ENCODE results near the gene COPS8.

Gene COPS8

GRCh38 chr2:237065071-237065377 is 20.7 kb upstream of the COPS8 start:
- no peak for DNase-seq (ENCODE audit: low read depth)

DNA sequence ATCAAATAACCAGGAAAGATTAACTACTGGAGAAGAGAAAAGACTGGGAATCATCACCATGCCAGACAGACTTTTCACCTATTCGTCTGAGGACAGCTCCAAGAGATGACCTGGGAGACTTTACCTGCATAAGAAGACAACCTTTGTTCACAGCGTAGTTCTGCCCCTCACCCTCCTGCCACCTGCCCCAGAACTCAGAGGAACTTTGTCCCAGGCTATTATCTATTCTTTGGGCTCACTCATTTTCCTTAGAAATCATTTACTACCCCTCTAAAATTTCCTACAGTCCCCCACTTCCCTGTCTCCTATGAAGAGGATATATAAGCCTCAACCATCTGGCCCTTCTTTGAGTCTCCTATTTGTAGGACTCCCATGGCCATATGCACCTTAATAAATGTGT is 19.3 kb upstream of the COPS8 start:
- DNase-seq (ENCODE audit: low read depth) = no peak

DNA sequence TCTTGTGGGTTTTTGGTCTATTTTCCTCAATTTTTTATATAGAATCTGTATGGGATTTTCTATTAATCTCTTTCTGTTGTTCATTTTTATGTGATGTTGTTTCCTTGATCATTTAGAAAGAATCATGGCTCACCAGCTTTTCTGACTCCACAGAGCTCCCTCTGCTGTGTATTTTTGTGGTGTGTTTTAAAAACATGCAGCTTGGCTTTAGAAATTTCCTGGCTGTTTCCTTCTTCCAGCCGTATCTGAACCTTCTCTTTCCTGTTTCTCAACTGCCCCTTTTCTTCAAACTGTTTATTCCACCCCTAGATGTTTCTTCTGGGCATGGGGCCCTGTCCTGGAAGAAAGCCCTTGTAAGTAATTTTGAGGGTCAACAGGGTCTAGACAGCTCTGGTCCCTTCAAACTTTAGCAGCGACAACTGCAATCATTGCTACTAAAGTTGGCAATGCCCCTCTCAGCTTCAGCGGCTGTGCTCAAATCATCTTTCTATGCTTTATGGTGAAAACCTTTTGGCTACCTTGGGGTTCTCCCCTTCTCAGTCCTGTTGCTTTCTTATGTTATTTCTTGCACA is 17.6 kb upstream of the COPS8 start:
- no peak for DNase-seq (ENCODE audit: low read depth)

- DNase-seq (ENCODE audit: low read depth) = peak; percentile 50
Measured at GRCh38 chr2:237072067-237072931, 13.4 kb upstream of the COPS8 start.

- no peak for DNase-seq (ENCODE audit: low read depth)
Measured at GRCh38 chr2:237073552-237073951, 12.1 kb upstream of the COPS8 start.

GRCh38 chr2:237074211-237074993 is 11.3 kb upstream of the COPS8 start:
- no peak for DNase-seq (ENCODE audit: low read depth)

GRCh38 chr2:237075749-237076599 is 9.7 kb upstream of the COPS8 start:
- DNase-seq (ENCODE audit: low read depth) = no peak

DNA sequence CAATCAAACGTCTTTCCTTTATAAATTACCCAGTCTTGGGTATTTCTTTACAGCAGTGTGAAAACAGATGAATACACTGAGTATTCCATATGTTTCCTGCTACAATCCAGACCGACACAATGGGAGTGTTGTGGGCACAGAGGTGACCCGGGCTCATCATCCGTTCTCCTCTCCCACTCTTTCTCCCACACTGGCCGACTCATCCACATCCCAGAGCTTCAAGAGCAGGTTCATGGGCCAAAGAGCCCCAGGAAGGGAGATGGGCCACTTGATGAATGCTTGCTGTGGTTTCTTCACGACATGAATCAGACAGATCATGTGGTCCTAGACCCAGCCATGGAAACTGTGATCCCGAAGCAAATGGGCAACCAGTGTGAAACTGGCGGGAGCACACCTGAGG is 4.1 kb upstream of the COPS8 start:
- no peak for DNase-seq (ENCODE audit: low read depth)

- DNase-seq (ENCODE audit: low read depth) = no peak
Measured at GRCh38 chr2:237083026-237083425, 2.7 kb upstream of the COPS8 start.

DNA sequence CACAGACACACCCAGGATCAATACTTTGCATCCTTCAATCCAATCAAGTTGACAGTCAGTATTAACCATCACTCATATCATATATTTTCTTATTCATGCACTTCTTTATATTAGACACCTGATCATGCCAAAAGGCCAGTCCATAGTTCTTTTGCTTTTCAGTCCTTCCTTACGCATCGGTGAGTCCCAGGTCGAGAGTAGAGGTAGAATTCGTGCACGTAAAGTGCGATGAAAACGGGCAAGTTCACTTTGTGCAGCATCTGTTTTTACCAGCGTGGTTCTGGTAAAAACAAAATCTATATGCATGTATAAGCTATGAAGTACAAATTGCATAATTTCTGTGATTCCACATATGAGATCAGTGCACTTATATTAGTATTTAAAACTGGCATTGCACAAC is 1.2 kb upstream of the COPS8 start:
- no peak for DNase-seq (ENCODE audit: low read depth)

- no peak for DNase-seq (ENCODE audit: low read depth)
Measured at GRCh38 chr2:237090906-237091305, 5.2 kb downstream of the COPS8 start.

- no peak for DNase-seq (ENCODE audit: low read depth)
Measured at GRCh38 chr2:237091779-237092436, 6.2 kb downstream of the COPS8 start.

DNA sequence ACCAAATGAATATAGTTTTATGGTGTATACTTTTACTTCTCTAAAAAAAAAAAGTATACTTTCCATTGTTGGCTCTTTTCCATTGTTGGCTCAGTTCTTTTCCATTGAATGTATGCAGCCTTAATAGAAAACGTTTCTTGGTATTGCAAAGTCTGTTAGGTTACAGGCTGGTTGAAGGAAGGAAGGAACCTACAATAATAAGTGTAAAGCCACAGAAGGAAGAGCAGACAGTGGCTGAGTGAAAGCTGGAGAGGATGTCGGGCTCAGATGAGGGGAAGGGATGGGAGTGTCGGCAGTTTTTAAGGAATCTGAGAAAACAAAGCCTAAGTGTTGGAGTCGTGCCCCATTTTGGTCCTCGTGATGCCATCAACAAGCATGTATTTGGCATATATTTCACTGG is 6.8 kb downstream of the COPS8 start:
- no peak for DNase-seq (ENCODE audit: low read depth)

DNA sequence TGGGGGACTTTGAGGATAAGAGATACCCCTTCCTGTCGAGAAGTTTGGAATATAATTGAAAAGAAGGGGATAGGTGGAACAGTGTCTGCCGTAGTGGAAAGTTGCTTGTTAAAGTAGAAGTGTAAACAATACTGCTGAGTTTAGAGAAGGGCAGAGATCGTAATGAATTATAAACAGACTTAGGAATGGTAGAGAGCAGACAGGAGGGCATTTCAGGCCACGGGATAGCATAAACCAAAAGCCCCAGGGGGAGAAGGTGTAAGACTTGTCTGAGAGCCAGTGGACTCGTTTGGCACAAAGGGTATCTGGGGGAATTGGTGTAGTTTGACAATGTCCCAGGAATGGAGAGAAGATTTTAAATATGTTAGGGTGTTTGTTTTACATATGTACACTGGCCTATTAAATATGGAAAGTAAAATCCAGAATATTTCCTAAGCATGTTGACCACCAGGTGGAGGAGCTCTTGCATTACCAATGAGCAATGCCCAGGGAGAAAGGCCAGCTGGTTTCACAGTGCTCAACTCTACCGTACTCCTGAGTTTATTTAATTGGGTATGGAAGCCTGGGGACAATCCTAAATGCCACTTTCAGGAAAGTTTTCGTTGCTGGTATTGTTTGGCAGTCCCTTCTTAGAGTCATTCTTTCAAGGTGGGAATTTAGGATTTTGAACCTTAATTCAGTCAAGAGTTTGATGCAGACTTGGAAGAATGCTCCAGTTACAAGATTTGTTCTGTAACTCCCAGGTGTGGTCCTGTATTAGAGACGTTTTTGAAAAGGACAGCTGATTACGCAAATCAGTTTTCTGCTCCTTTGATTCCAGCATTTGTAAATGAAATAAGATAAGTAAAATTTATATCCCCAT is 7.5 kb downstream of the COPS8 start:
- DNase-seq (ENCODE audit: low read depth) = no peak

DNA sequence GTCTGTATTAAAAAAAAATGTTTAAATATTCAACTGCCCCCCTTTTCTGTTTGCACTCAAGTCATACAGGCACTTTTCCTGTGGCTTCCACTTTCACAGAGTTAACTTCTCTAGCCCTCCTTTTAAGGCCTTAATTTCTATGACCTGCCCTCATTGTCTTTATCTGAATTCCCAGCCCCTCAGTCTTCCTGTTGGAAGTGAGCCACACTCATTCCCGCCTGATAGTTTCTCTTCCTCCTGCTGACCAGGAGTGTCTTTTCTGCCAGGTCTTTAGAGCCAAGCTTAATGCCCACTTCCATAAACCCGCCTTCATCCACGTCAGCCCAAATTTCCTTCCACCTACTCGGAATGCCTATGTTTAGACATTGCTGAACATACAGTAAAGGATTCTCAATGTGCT is 10.5 kb downstream of the COPS8 start:
- no peak for DNase-seq (ENCODE audit: low read depth)

GRCh38 chr2:237096911-237097310 is 11.2 kb downstream of the COPS8 start:
- DNase-seq (ENCODE audit: low read depth) = no peak

DNA sequence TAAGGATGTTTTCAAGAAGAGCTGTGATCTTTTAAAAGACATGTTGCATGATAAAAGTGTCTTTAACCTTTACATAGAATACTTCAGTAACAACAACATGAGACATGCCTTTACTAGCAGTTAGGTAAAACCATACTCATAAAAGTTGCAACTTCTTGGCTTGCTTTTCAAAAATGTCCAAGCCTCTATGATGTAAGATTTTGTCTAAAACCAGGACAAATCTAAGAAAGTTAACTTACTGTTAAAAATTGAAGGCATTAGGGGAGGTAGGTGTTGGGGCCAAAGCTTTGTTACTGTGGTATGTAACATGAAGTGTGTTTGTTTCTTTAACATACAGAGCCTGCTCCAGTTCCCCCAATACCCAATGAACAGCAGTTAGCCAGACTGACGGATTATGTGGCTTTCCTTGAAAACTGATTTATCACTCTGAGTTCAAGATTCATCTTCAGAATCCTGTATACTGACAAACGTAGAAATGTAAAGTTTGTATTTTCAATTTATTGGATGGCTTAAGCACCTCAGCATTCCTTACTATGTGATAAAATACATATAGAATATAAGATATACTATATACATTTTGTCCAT is 11.7 kb downstream of the COPS8 start:
- no peak for DNase-seq (ENCODE audit: low read depth)

GRCh38 chr2:237097911-237098702 is 12.4 kb downstream of the COPS8 start:
- no peak for DNase-seq (ENCODE audit: low read depth)

- no peak for DNase-seq (ENCODE audit: low read depth)
Measured at GRCh38 chr2:237099804-237100203, 14.1 kb downstream of the COPS8 start.

Measured in activated T-cell treated with anti-CD3 and anti-CD28 coated beads for 48 hours (primary cell).